ENCODE data around the gene FTO. TPM values are rescaled to one million over a fixed set of nuclear protein-coding genes. Genes with fewer than 3 reads are reported as not detected.

FTO gene
- total and polyA plus RNA-seq, 2 of the 8 experiments (the other 6 are each of a cell fraction or from before 2014, with no cell fraction given) = 34.5 to 59.8 TPM

DNA sequence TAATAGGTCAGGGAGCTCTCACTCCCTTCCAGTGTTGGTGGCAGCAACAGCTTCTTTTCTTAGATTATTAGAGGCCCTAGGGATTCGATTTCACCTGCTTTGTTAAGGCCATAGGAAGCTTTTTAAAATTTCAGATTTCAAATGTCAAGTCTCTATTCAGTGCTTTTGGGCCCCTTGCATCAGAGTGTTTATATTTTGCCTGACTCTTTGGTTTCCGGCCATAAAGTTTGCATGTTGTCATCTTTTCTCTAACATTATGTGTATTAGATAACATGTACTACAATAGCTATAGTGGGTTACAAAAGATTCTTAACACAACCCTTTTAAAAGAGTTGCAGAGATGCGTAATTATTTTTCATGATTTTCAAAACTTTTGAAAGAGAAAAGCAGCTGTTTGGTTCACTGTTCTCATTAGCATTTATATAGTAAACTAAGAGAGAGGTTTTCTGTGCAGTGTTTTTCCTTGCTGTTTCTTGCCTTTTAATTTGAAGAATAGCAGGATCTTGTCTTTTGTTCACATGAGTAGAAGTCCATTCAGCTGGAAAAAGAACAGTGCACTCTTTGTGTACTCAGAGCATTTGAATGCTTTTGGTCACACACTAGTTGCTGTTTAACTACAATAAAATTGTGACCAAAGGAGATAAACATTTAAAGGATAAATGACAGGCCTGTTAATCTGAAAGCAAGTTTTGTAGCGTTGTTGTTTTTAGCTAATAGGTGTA, 52.5 kb downstream of the FTO start:
- Histone ChIP-seq H3K4me1 (replicated peaks in 1 of 4; ENCODE audit: control insufficient read depth in 3 of 4, insufficient read depth in 4 of 4, low read length in 3 of 4) (no peaks in the 10 kb centered on the region; a peak in 1 of 7 replicates), H2BK120ac (replicated peaks; ENCODE audit: low read depth, low read length) (no peak overlapping the region), H3K23ac (ENCODE audit: insufficient read length) (no peak overlapping the region), H4K20me1 (replicated peaks in 1 of 2; ENCODE audit: control insufficient read depth in 1 of 2, insufficient read depth in 2 of 2, low read length in 2 of 2) (no peaks in the 10 kb centered on the region), H3K36me3 (ENCODE audit: control insufficient read depth in 2 of 4, insufficient read depth in 4 of 4, low read length in 3 of 4) (no peaks in the 10 kb centered on the region), H2BK5ac (ENCODE audit: low read depth, low read length) (no peak overlapping the region), H3K23me2 (ENCODE audit: low read depth, low read length) (no peaks in the 10 kb centered on the region), H3K14ac (ENCODE audit: insufficient read length) (no peak overlapping the region), H3K9ac (replicated peaks in 1 of 4; ENCODE audit: extremely low read depth in 1 of 4, low read depth in 3 of 4, low read length in 3 of 4) (no peak overlapping the region), H4K8ac (ENCODE audit: extremely low read depth, insufficient read depth, low read length) (no peak overlapping the region), H3K56ac (replicated peaks; ENCODE audit: insufficient read length, low read depth, low read length) (no peak overlapping the region), H2AFZ (ENCODE audit: low read length) (no peak overlapping the region), H3K79me1 (ENCODE audit: low read depth, low read length) (no peaks in the 10 kb centered on the region; the same call in 1 of the 2 replicates), H3K9me3 (ENCODE audit: insufficient read depth in 2 of 2, low read depth in 1 of 2, low read length in 1 of 2) (no peaks in the 10 kb centered on the region), H3K27me3 (replicated peaks in 1 of 4; ENCODE audit: control insufficient read depth in 3 of 4, extremely low read depth in 1 of 4, insufficient read depth in 3 of 4, low read length in 3 of 4) (no peaks in the 10 kb centered on the region), H2BK20ac (ENCODE audit: low read length) (no peak overlapping the region), H4K91ac (replicated peaks; ENCODE audit: insufficient read length, low read length) (no peak overlapping the region), H3K27ac (ENCODE audit: low read depth, low read length) (no peak overlapping the region), H3K79me2 (ENCODE audit: control insufficient read depth in 1 of 2, insufficient read depth in 2 of 2, low read length in 2 of 2) (peaks cover 0 to 8% of the 10 kb centered on the region in 2 experiments; a peak in 2 of 4 replicates), H2BK15ac (ENCODE audit: low read length) (no peak overlapping the region), H3K4me3 (ENCODE audit: extremely low read depth in 1 of 4, insufficient read depth in 2 of 4, low read depth in 3 of 4, low read length in 4 of 4) (no peak overlapping the region), H3K4ac (replicated peaks; ENCODE audit: insufficient read length, low read depth, low read length) (no peak overlapping the region), H4K5ac (ENCODE audit: insufficient read length, low read depth, low read length) (no peak overlapping the region), H2AK5ac (ENCODE audit: low read depth, low read length) (no peak overlapping the region), H3K4me2 (ENCODE audit: insufficient read depth in 1 of 2, low read depth in 2 of 2, low read length in 2 of 2) (0 out of 4 replicates have a peak overlapping the region, but pooled peaks of 1 of the 2 experiments have one; percentile 6), H3K18ac (ENCODE audit: extremely low read depth, low read length) (no peak overlapping the region), H2BK12ac (ENCODE audit: low read depth, low read length) (no peak overlapping the region)
- DNase-seq (ENCODE audit: low read depth in 1 of 2, low spot score in 2 of 2) (no peak), FAIRE-seq (no peak)
- CTCF ChIA-PET (ENCODE audit: partially characterized antibody) = interaction anchor here (0.8 to 2.7 kb wide), 3 partner anchors 9 to 206 kb away, joined by 3 to 13 read pairs (median 5); no protein-coding TSS in a partner anchor
- POLR2A ChIA-PET (ENCODE audit: partially characterized antibody) = no interaction called here
- WGBS, 2 experiments (ENCODE audit: extremely low coverage in 1 of 2, insufficient coverage in 1 of 2, insufficient read length in 1 of 2, insufficient replicate concordance in 2 of 2, low coverage in 1 of 2, low lambda C conversion rate in 2 of 2, missing lambda C conversion rate in 1 of 2) = 68% methylated on average over 4 of the region's 4 CpGs; no CpG with 5 or more reads in 1 of the 2 experiments
- TF ChIP-seq PHF8 (conservative IDR thresholded peaks at IDR 0.05; ENCODE audit: low read depth, low read length) = no peak
- TF ChIP-seq ASH2L (IDR thresholded peaks at IDR 0.05; ENCODE audit: low read length) = no peak
- TF ChIP-seq RXRA (IDR thresholded peaks at IDR 0.05; ENCODE audit: insufficient read depth, low read depth, low read length) = no peak
- TF ChIP-seq, protein P1, sequence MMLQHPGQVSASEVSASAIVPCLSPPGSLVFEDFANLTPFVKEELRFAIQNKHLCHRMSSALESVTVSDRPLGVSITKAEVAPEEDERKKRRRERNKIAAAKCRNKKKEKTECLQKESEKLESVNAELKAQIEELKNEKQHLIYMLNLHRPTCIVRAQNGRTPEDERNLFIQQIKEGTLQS (IDR thresholded peaks at IDR 0.05; ENCODE audit: insufficient read depth, low read depth, low read length) = no peak
- no peak for TF ChIP-seq TAF7 (optimal IDR thresholded peaks at IDR 0.05; ENCODE audit: borderline replicate concordance, low read depth, low read length)
- TF ChIP-seq CBX5 (IDR thresholded peaks at IDR 0.05; ENCODE audit: low read depth, low read length) = no peak
- TF ChIP-seq, protein P2, sequence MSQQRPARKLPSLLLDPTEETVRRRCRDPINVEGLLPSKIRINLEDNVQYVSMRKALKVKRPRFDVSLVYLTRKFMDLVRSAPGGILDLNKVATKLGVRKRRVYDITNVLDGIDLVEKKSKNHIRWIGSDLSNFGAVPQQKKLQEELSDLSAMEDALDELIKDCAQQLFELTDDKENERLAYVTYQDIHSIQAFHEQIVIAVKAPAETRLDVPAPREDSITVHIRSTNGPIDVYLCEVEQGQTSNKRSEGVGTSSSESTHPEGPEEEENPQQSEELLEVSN (IDR thresholded peaks at IDR 0.05) = no peak
- TF ChIP-seq RBBP5 (IDR thresholded peaks at IDR 0.05; ENCODE audit: borderline replicate concordance, low read depth, low read length) = no peak

Data from H1 (cell line).